ENCODE results near the gene GBGT1. TPM values are rescaled to one million over a fixed set of nuclear protein-coding genes. Genes with fewer than 3 reads are reported as not detected.
A peak's percentile ranks its signal among the peaks of the same experiment; 100 is the strongest.

Gene GBGT1
- total and polyA plus RNA-seq, 2 donors (not counting 1 experiment from before 2014, with no cell fraction given): 19.6 to 52.7 TPM

- POLR2A ChIA-PET: no interaction called here
- Histone ChIP-seq H3K27me3 (replicated peaks in 1 of 4; ENCODE audit: control extremely low read depth in 1 of 4, control insufficient read depth in 3 of 4, insufficient read depth in 4 of 4, low read length in 3 of 4) (no peaks in the 10 kb centered on the region), H3K79me2 (ENCODE audit: control insufficient read depth, insufficient read depth, low read length) (peaks cover 35% of the 10 kb centered on the region), H2AFZ (ENCODE audit: insufficient read depth, low read depth, low read length, poor library complexity, severe bottlenecking) (no peak overlapping the region), H3K4me1 (ENCODE audit: control insufficient read depth in 2 of 2, insufficient read depth in 2 of 2, low read length in 2 of 2) (peaks cover 34 to 50% of the 10 kb centered on the region in 2 donors), H3K4me3 (ENCODE audit: control extremely low read depth in 1 of 5, extremely low read depth in 1 of 5, insufficient read depth in 1 of 5, low read depth in 2 of 5, low read length in 4 of 5) (no peak overlapping the region), H3K36me3 (replicated peaks in 1 of 2; ENCODE audit: control extremely low read depth in 1 of 2, control insufficient read depth in 1 of 2, extremely low read depth in 1 of 2, insufficient read depth in 2 of 2, low read length in 1 of 2) (peaks cover 0 to 8% of the 10 kb centered on the region in 2 experiments), H4K20me1 (ENCODE audit: control insufficient read depth, insufficient read depth, low read length, poor library complexity, severe bottlenecking) (peaks cover 13% of the 10 kb centered on the region), H3K9ac (ENCODE audit: low read length) (no peak overlapping the region), H3K27ac (ENCODE audit: low read length in 2 of 2) (peak overlapping the region in 1 of 2 donors; percentile 25), H3K4me2 (replicated peaks; ENCODE audit: low read depth, low read length, poor library complexity, severe bottlenecking) (no peak overlapping the region), H3K9me3 (ENCODE audit: control extremely low read depth in 1 of 3, control insufficient read depth in 2 of 3, insufficient read depth in 1 of 3, low read length in 2 of 3) (no peaks in the 10 kb centered on the region)
- H3K4me1 Mint-ChIP-seq: peaks cover 64% of the 10 kb centered on the region
- 93% methylated on average over 8 of the region's 8 CpGs for WGBS (ENCODE audit: insufficient coverage)
- H3K27me3 Mint-ChIP-seq: no peaks in the 10 kb centered on the region
- ATAC-seq (ENCODE audit: low read depth) (no peak), DNase-seq (no peak)
- CTCF ChIA-PET: interaction anchor here (1.0 to 1.3 kb wide), 2 partner anchors 20 to 21 kb away, joined by 3 read pairs; no protein-coding TSS in a partner anchor
- peak overlapping the region; percentile 60 for H3K4me3 Mint-ChIP-seq
- intact Hi-C loops (cut with micrococcal nuclease): no loop called here
- TF ChIP-seq EZH2 (IDR thresholded peaks at IDR 0.05; ENCODE audit: borderline replicate concordance, insufficient read depth, low read depth, low read length, poor library complexity, severe bottlenecking) (no peak), CTCF (IDR thresholded peaks at IDR 0.05) (no peak)
- peak overlapping the region; percentile 60 for H3K27ac Mint-ChIP-seq
- H3K9me3 Mint-ChIP-seq (ENCODE audit: insufficient read depth): no peaks in the 10 kb centered on the region
These were observed 39.4 kb downstream of the GBGT1 start for GRCh38 chr9:133124123-133124906.

Measured in B cell (primary cell).